ENCODE results near the gene SLC24A4.

The SLC24A4 gene

GRCh38 chr14:92460916-92461579 is 138.1 kb downstream of the SLC24A4 start:
- no peak for DNase-seq

DNA sequence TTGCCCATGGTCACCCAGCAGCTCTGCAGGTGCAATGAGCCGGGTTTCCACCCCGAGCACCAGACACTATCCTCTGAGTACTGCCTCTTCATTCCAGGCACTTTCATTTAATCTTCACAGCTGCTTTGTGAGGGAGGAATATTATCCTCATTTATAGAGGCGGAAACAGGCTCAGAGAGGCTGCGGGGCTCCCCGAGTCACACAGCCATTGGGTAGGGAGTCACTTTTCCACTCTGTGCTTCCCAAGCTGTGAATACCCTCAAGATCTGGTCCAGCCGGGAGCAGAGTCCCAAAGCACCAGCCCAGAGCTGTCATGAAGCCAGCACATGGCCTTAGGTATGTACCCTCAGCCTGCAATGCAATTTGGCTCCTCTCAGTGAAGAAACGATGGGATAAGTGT is 138.9 kb downstream of the SLC24A4 start:
- no peak for DNase-seq

GRCh38 chr14:92462568-92462967 is 139.6 kb downstream of the SLC24A4 start:
- DNase-seq, result no peak

DNA sequence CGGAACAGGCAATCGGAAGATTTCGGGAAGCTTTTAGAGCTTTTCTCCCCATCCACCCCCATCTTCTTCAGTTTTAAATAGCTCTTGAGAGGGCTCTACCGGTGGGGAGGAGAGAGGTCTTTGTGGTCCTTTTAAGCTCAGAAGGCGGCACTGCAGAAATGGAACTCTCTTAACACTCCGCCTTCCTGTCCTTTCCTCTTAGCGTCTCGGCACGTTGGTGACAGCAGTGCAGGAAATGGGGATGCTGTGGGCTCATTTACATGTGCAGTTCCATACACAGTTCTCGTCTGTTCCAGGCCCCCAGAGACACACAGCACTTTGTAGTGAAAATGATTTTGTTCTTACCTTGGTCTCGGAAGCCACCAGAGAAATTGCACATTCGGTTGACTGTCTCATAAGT is 140.2 kb downstream of the SLC24A4 start:
- no peak for DNase-seq

GRCh38 chr14:92464156-92464555 is 141.2 kb downstream of the SLC24A4 start:
- no peak for DNase-seq

DNA sequence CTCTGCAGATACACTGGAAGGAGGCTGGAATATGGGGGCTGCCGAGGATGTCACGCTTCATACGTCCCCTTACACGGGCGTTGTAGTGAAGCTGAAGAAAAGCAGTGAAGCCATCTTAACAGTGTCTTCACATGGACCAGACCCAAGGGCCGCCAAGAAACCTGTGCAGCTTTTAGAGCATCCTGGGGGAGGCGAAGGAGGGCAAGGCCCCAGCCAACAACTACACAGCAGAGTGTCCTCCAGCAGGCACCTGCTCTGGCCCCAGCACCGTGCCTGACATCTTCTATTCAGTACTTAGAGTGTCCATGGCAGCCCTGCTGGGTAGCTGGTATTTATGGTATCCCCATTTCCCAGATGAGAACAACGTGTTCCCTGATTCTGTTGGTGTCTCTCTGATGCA is 141.8 kb downstream of the SLC24A4 start:
- DNase-seq, result no peak

DNA sequence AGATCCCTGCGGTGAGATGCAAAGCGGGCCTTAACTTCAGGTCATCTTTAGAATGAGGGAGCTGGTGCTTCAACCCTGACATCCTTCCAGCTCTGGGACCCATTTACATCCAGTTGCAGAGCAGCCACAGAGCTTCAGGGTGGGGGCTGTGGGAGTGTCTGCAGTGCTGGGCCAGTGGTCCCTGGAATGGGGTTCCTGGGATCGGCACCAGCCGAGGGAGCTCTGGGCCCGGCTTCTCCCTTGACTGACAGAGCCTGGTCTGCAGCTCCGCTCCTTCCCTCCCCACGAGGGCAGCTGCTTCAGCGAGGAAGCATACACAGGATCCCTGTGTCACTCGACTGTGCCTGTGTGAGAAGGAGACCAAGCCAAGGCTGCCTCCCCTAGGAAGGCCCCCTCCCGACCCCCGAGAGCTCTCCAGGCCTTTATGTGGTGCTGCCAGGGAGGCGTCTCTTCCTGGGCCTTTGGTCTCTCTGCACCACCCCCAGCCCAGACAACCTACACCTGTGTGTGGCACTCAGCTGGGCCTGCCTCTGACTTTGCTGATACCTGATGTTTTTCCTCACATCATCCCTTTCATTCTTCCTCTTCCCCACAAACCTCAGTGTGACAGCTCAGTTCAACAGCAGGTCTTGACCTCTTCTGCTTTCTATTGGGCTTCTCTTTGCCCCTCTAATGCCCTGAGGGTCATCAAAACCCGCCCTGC is 142.5 kb downstream of the SLC24A4 start:
- DNase-seq, result no peak

DNA sequence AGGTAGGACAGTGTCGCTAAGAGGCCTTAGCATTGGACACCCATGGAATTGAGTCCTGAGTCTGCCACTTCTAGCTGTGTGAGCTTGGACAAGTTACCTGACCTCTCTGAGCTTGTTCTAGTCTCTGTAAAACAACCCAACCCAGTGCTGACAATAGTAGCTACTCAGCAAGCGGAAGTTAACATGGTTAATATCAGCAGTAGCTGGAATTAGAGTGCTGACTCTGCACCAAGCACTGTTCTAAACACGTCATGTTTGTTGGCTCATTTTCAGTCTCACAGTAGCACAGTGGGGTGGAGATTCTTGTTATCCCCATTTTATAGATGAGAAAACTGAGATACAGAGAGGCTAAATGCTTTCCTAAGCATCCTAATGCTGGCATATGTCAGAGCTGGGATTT is 143.1 kb downstream of the SLC24A4 start:
- no peak for DNase-seq

GRCh38 chr14:92469515-92469914 is 146.6 kb downstream of the SLC24A4 start:
- DNase-seq, result no peak

DNA sequence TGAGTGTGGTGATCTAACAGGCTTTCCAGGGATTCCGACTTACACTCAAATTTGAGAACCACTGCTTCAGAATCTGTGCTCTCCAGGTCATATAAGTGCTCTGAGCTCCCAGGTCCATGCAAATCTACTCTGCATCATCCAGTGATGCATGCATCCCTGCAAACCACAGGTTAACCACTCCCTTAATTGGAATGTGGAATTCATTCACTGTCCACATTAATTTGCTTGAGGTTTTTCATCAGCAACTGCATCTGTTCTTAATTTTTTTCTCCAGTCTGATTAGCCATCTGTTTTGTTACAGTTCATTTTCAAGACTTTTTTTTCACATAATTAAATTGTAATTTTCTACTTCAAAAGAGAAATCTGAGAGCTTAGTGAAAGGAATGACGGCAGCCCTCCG is 147.2 kb downstream of the SLC24A4 start:
- no peak for DNase-seq

DNA sequence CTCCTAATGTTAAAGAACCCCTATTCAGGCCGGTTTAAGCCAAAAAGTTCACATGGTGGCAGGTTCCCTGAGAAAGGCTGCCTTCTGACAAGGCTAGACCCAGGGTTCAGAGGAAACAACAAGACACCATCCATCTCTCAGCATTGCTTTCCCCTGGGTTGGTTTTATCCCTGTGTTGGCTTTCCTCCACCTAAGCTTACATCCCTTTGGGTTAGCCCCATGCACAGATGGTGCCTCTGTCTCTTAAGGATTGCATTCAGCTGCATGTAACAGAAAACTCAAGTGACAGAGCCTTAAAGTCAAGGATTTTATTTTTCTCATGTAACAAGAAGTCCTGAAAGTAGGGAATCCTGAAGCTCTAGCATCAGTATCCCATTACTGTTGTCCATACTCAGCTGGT is 147.8 kb downstream of the SLC24A4 start:
- no peak for DNase-seq

GRCh38 chr14:92471919-92472318 is 149.0 kb downstream of the SLC24A4 start:
- no peak for DNase-seq

DNA sequence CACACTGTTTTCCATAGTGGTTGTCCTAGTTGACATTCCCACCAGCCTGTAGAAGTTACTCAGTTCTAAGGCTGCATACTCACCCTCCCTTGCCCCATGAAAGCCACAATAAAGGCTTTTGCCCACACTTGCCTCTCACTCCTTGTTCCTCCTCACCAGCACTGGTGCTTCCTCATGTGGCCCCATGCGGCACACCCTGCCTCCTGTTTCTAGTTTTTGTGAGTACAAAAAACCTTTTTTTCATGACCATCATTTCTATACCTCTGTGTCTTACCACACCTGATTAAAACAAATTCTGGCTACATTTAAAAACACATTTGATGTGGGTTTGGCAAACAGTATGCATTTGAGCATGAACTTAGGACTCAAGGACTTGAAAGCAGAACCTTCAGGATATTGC is 149.9 kb downstream of the SLC24A4 start:
- no peak for DNase-seq

DNA sequence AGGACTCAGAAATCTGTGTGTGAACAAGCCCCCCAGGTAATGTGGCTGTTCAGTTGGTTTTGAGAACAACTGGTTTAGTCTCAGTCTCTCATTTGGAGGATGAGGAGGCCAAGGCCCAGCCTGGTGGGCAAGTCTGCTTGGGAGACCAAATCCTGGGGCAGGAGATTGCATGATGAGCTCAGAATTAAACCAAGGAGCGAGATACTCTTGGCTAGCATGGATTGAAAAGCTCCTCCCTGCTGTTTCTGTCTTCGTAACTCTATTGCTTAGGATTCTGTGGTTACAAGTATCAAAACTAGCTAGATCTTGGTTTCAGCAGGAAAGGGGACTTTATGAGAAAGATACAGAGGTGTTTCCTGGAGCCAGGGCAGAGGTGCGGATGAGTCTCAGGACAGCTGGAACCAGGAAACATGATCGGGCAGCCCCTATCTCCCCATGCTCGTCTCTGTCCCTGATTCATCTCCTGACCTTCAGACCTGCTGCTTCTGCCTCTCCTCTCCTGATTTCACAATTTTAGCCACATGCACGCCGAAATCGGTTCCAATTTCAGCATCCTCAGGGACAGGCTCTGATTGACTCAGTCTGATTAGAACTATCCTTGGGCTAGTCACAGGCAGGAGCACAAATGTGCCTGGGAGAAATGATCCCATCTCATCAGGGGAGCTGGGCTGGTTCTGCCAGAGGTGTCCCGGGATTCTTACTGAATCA is 150.4 kb downstream of the SLC24A4 start:
- DNase-seq, result no peak

DNA sequence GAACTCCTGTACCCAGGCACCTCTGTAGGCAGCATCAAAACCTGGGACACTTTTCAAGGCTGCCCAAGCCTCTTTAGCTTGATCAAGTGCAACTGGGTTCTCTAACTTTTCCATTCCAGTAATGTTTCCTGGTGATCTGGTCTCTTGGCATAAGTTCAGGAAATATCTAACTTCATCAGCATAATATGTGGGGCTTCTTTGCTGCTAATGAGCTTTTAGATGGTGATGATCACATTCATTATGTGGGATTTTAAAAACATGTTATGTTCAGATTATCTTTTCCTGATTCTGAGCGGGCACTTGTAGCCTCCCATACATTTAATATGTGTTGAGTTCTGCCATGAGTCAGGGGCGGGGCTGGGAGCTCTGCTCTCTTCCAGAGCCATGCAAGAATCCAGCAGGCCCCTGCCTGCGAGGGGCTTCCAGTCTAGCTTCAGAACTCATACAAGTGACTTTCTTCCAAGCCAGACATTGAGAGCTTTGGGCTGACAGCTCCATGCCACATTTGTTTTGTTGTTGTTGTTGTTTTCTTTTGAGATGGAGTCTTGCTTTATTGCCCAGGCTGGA is 151.1 kb downstream of the SLC24A4 start:
- no peak for DNase-seq

GRCh38 chr14:92475037-92475436 is 152.1 kb downstream of the SLC24A4 start:
- DNase-seq, result no peak

DNA sequence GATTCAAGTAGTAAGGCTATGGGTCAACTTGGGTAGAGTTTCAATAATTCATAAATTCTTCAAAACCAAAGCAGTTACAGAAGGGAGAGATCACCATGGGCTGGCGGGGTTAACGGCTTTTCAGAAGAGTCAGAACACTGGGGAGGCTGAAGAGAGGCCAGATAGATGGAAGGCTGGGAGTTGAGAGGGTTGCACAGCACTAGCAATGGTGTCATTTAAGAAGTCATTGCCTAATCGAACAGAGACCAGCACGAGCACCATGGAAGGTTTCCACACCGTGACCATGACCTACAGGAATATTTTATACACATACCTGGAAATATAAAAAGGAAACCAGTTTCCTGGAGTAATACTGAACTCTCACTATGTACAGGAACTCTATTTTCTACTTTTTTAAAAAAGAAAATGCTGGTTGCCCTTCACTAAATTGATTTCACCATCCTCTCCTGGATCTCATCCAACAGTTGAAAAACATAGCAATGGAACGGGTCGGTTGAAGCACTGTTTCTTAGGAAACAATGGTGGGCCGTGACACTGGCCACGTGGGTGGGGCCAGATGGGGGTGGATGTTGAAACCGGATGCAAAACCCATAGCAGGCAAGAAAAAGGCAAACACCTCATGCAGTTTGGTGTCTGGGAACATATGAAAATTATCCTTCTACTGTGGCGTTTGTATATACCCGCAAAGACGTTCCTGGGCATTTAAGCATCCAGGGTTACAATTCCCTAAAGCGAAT is 152.7 kb downstream of the SLC24A4 start:
- no peak for DNase-seq

DNA sequence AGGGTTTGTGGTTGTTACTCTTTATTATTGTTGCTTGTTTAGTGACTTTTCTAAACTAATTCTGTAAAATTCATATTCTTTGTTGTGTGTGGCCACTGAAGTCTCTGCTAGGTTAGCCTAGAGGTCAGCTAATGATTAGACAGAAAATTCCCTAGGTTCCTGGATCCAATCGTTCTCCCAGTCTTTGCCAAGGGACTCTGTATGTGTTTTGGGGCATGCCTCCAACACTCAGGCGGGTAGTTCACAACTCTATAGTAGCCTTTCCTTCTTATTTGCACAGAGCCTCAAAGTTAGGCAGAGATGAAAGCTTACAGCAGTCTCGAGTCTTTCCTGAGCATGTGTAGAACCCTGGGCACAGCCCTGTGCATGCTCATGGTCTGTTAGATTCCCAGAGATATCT is 157.9 kb downstream of the SLC24A4 start:
- DNase-seq, result no peak

DNA sequence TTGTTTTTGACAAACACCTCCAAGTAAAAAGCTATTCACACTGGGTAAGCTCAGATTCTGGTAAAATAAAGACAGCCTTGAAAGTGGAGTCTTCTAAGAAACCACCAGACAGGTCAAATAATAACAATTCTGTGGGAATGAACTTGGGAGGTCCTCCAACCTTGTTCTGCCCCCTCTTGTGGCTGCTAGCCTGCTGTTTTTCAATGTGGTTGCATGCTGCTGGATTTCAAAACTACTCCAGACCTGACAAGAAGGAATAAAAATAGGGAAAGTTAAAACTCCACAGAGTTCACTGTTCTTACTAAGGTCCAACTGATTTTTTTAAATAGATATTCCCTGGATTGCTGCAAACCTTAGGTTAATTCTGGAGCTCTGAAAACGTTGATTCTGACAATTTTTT is 158.4 kb downstream of the SLC24A4 start:
- DNase-seq, result no peak

DNA sequence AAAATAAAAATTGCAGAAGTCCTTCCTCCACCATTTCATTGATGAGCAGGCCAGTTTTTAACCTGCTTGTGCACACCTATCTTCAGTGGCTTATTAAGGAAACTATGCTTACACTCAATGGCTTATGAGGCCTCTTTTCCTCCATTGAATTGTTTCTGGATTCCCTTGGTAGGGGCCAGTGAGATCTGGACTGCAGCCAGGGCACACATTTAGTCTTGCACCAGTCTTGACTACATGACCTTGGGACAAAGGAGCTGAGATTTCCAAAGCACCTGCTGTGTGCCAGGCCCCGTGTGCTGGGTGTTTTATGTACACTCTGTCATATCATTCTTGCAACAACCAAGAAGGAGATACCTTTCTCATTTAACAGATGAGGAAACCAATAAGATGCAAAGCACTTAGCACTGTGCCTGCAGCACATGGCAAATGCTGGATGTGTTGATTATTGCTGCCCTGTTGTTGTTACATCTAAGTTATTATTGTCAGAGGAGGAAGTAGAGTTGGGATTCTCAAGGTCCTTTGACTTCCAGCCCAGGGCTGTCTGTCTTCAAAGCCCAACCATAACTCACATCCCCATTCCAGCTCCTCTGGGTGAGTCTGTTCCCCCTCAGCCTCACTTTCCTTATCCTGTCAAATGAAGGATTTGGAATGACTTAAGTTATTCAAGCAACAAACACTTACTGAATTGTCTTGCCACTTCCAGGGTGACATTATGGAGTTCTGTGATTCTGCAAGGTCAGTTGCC is 159.0 kb downstream of the SLC24A4 start:
- no peak for DNase-seq

DNA sequence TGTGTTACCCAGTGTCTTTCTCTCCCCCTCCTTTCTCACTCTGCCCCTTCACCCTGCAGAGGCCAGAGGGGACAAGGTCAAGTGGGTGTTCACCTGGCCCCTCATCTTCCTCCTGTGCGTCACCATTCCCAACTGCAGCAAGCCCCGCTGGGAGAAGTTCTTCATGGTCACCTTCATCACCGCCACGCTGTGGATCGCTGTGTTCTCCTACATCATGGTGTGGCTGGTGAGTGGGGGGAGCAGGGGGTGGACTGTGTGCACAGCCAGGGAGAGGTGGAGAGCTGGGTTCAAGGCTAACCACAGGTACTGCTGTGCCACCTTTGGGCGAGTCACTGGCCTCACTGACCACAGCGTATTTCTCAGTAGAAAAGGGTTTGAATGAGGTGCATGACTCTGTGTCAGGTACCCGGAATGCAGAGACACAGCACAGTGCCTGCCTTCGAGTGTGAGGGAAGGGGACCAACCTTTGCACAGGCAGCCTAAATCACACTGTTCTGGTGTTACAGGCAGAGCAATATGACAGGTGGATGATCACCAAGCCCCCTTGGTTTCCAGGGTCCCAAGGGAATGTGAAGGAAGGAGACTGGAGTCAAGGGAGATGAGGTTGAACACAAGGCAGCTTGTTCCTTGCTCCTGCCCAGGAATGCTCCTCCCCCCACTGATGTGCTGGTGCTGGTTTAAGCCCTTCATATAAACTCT is 159.8 kb downstream of the SLC24A4 start:
- DNase-seq, result no peak

Data from NCI-H446 (cell line).